GM18505 (cell line): Measurements from ENCODE around the gene CORO7.
A peak's percentile ranks its signal among the peaks of the same experiment; 100 is the strongest.

Experiments used
- ATAC-seq: cut with Tn5 transposase; IDR thresholded peaks from one replicate; pipeline ENCODE4 v1.9.1; 2021; ENCODE audit not compliant: unreplicated experiment
- POLR2A ChIP-seq: IDR thresholded peaks from 4 replicates; pipeline ENCODE4 v1.6.1; 2011; ENCODE audit warnings: borderline replicate concordance; ENCODE audit not compliant: insufficient read depth, insufficient read length; ENCODE audit errors: extremely low read depth

The CORO7 gene

DNA sequence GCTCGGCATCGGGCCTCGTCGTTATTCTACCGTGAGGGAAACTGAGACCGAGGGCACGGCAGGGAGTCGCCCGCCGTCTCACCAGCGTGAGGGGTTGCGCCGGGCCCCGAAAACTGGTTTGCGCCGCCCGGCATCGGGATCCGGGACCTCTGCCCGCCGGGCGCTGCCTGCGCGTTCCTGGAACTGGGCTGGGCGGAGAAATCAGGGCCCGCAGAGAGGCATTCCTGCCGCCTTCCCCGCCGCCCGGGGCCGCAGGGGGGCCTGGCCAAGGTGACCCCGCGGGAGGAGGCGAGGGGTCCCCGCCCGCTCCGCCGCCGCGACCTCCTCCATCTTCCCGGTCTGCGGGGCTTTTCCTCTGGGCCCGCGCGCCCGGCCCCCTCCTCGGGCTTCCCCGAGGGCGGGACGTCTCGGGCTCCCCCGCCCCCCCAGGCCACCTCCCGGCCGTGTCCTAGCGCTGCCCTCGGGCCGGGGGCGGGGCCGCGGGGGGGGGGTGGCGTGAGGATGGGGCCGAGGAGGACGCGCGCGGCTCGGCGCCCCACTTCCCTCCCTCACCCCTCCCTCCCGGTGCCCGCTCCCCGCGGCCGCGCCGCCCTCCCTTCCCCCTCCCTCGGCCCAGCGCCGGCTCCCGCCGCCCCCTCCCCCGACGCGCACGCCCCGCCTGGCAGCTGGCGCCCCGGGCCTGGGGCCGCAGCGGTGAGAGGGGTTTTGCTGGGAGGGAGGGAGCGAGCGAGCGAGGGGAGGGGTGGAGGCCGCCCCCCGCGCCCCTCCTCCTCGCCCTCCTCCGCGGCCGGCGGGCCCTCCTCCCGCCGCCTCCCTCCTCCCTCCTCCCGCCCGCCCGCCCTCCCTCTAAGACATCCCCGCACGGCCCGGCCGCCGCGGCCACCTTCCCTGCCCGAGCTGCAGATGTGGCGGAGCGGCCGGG lies 100.9 kb downstream of the CORO7 start, which contains the start of gene GLIS2:
TSS of gene GLIS2 (plus strand) at position 882 of the 922 bp plus-strand sequence. CDS start 16,214 bp downstream, outside the sequence.
- no peak for TF ChIP-seq POLR2A
- no peak for ATAC-seq

- no peak for TF ChIP-seq POLR2A
- no peak for ATAC-seq
These were observed 101.7 kb downstream of the CORO7 start for GRCh38 chr16:4314532-4315185.

- ATAC-seq = no peak
- TF ChIP-seq POLR2A = no peak
These were observed 102.5 kb downstream of the CORO7 start for GRCh38 chr16:4313563-4314531.

DNA sequence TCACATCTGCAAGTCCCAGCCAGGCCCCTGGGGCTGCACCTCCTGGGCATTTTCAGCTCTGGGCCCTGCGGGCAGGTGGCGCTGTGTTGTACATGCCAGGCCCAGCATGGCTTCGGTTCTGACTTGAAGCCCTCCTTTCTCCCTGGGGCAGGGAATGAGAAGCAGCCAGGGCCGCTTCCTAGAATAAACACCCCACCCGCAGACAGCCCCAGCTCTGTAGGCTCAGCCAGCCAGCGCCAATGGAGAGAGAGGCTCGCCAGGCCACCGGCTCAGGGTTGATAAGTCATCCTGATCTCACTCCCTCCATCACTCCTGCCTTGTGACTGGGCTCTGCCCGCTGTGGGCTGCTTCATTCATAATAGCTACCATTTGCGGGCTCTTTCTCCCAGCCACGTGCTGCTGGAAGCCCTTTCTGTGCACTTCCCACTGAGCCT lies 106.5 kb downstream of the CORO7 start:
- no peak for ATAC-seq
- TF ChIP-seq POLR2A = no peak

GRCh38 chr16:4309102-4309832 lies 107.1 kb downstream of the CORO7 start:
- no peak for ATAC-seq
- TF ChIP-seq POLR2A = no peak

DNA sequence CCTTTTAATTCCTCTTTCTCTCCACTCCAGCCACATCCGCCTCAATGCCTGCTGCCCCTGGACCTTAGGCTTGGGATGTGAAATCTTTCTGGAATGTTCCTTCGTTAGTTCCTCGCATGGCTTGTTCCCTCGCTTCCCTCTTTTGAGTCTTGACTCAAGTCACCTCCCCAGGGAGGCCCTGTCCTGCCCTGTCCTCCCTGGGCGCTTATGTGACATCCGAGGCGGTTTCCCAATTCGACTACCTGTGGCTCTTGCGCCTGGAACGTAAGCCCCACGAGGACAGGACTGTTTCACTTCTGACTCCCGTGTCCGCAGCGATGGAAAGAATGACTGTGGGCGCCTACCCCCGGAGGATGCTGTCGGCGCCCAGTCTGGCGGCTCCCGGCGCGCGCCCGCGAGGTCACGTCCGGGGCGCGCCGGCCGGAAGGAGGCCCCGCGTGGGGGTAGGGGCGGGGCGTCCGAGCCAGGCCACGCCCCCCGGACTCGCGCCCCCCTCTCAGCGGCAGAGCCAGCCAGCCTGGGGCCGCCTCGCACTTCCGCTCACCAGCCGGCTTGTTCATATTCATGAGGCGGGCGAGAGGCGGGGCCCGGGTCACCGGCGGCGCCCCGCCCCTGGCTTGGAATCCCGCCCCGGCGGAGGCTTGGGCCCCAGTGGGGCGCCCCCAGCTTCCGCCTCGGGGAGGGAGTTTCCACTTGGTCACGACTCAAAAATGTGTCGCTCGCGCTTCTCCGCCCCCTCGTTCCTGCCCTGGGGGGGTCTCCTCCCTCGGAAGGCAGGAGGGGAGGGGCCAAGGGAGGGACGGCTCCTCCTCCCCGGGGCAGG lies 109.0 kb downstream of the CORO7 start:
- peak; percentile 84 for ATAC-seq
- peak; percentile 79 for TF ChIP-seq POLR2A

DNA sequence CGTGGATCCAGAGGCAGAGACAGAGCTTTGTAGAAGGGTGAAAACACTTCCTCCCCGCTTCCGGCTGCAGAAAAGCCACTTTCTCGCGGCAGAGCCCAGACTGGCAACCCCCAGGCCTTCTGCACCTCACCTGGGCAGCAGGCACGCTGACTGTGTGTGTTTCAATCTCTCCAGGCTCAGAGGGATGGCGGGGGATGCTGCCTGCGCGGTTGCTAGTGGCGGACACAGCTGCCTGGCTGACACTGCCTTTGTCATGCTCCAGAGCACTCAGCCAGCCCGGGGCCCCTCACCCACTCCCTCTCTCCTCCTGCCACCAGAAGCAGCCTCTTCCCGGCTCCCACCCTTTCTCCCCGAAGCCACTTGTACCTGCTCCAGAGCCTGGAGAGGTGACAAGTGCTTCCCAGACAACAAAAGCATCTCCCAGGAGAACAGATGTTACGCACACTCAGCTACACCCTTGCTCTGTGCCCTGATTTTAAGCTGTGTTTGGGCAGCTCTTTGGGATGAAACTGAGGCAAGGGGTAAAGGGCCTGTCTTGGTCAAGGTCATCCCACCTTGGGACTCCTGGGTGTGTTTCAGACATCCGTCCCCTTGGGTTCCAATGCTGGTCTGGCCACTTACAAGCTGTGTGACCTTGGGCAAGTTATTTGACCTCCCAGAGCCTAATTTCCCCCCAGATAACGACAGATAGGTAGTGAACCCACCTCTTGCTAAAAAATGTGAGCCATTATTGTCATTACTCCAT lies 109.8 kb downstream of the CORO7 start:
- no peak for ATAC-seq
- peak; percentile 16 for TF ChIP-seq POLR2A
